Measurements from ENCODE around the gene DFFA. TPM values are rescaled to one million over a fixed set of nuclear protein-coding genes. Genes with fewer than 3 reads are reported as not detected.

The DFFA gene
- total and polyA plus RNA-seq, 11 donors: 10.4 to 27.6 (median 24.5) TPM

DNA sequence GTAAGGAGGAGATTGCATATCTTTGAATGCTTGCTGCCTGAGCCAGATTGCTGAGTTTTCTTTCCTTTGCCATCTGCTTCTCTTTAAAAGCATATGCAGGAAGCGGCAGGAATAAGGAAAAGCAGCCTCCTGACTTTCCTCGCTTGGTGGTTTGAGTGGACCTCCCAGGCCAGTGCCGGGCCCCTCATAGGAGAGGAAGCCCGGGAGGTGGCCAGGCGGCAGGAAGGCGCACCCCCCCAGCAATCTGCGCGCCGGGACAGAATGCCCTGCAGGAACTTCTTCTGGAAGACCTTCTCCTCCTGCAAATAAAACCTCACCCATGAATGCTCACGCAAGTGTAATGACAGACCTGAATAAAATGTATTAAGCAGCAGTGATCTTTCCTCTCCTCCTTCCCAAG lies 21.0 kb downstream of the DFFA start:
- ATAC-seq: peak in 2 of 4 donors; percentile 38 to 60
- intact Hi-C loops (cut with DNase I): no loop called here
- H3K27me3 ChIP-seq: no peaks in the 10 kb centered on the region
- 17 to 24% (median 24%) methylated on average over 10 of the region's 10 CpGs for WGBS, 4 donors
- H3K4me3 ChIP-seq: peak overlapping the region in 2 of 12 donors; percentile 0 to 22
- H3K4me1 ChIP-seq: peaks cover 0 to 11% (median 3%) of the 10 kb centered on the region in 12 donors
- no peak for TF ChIP-seq POLR2A (IDR thresholded peaks at IDR 0.05)
- TF ChIP-seq, protein P1, sequence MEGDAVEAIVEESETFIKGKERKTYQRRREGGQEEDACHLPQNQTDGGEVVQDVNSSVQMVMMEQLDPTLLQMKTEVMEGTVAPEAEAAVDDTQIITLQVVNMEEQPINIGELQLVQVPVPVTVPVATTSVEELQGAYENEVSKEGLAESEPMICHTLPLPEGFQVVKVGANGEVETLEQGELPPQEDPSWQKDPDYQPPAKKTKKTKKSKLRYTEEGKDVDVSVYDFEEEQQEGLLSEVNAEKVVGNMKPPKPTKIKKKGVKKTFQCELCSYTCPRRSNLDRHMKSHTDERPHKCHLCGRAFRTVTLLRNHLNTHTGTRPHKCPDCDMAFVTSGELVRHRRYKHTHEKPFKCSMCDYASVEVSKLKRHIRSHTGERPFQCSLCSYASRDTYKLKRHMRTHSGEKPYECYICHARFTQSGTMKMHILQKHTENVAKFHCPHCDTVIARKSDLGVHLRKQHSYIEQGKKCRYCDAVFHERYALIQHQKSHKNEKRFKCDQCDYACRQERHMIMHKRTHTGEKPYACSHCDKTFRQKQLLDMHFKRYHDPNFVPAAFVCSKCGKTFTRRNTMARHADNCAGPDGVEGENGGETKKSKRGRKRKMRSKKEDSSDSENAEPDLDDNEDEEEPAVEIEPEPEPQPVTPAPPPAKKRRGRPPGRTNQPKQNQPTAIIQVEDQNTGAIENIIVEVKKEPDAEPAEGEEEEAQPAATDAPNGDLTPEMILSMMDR (IDR thresholded peaks at IDR 0.05): no peak
- no peaks in the 10 kb centered on the region for H3K36me3 ChIP-seq
- H3K9me3 ChIP-seq: no peaks in the 10 kb centered on the region
- no peak for DNase-seq
- H3K27ac ChIP-seq: peak overlapping the region in 1 of 12 donors; percentile 10

DNA sequence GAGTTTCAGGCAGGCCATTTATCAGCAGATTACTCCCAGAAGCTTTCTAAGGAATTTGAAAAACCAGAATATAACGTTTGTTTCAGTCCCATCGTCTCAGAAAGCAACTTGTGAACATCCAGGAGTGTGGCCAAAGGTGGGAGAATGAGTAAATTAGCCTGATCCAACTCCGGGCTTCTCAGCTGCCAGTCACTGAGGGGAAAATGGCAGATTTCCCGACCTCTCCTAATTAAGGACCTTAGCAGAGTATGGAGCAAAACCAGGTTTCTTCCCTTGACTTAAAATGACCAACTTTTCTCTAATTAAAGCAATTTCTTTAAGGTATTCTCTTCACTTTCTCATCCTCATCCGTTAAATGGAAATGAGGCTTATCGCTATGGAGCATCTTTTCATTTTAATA lies 21.5 kb downstream of the DFFA start:
- no peaks in the 10 kb centered on the region for H3K9me3 ChIP-seq
- DNase-seq (no peak), ATAC-seq (no peak)
- H3K4me3 ChIP-seq: peak overlapping the region in 1 of 12 donors; percentile 22
- H3K36me3 ChIP-seq: no peaks in the 10 kb centered on the region
- WGBS, 4 donors: 38 to 50% (median 46%) methylated on average over 6 of the region's 6 CpGs
- H3K27me3 ChIP-seq: no peaks in the 10 kb centered on the region
- intact Hi-C loops (cut with DNase I): no loop called here
- H3K4me1 ChIP-seq: peaks cover 0 to 11% (median 3%) of the 10 kb centered on the region in 12 donors
- peak overlapping the region in 1 of 12 donors; percentile 10 for H3K27ac ChIP-seq
- TF ChIP-seq, protein P1 (IDR thresholded peaks at IDR 0.05): no peak
- no peak for TF ChIP-seq POLR2A (IDR thresholded peaks at IDR 0.05)

DNA sequence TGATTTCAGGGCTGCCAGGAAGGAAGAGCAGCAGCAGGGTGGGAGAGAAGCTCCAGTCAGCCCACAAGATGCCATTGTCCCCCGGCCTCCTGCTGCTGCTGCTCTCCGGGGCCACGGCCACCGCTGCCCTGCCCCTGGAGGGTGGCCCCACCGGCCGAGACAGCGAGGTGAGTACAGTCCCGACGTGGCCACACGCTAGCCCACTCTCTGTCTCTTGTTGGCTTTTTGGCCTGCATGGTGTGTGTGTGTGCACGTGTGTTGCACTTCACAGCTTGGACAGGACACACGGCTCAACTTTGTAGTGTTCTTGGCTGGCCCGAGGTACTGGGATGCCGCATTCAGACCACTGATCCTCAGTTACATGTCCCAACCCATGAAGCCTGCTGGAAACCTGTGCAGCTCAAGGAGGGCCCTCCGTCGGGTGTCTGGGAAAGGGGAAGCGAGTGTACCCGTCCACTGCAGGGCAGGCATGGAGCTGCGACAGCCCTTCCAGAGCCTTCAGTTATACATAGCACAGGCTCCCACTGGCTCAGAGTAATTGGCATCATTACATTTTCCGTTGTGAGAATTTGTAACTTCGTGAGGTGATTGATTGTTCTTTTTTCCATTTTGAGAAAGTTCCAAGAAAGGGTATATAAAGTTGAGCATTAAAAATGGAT lies 22.0 kb downstream of the DFFA start:
- no peak for ATAC-seq
- Histone ChIP-seq H3K36me3 (no peaks in the 10 kb centered on the region), H3K27me3 (no peaks in the 10 kb centered on the region), H3K4me1 (peaks cover 0 to 11% (median 3%) of the 10 kb centered on the region in 12 donors), H3K4me3 (no peak overlapping the region), H3K27ac (no peak overlapping the region), H3K9me3 (no peaks in the 10 kb centered on the region)
- WGBS, 4 donors: 81 to 83% (median 82%) methylated on average over 21 of the region's 21 CpGs
- no peak for DNase-seq
- TF ChIP-seq POLR2A (IDR thresholded peaks at IDR 0.05): no peak
- intact Hi-C loops (cut with DNase I): no loop called here

DNA sequence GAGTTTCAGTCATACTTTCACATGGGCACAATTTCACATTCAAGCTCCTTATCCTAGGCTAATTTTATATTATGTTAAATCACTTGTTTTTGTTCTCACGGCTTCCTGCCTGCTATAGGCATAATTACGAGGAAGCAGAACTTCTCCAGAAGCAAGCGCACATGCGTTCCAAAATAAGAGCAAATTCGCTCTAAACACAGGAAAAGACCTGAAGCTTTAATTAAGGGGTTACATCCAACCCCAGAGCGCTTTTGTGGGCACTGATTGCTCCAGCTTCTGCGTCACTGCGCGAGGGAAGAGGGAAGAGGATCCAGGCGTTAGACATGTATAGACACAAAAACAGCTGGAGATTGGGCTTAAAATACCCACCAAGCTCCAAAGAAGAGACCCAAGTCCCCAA lies 22.6 kb downstream of the DFFA start, which contains the start of gene CORT:
TSS of gene CORT (plus strand) at position 281 of the 400 bp plus-strand sequence. CDS start 193 bp downstream, outside the sequence.
- H3K27ac ChIP-seq: no peak within 1 kb of the TSS

More for the DNA sequence above, 22.6 kb downstream of the DFFA start, which contains the start of gene CORT:
- 80 to 91% (median 89%) methylated on average over 10 of the region's 10 CpGs for WGBS, 4 donors
- TF ChIP-seq, protein P1 (IDR thresholded peaks at IDR 0.05): no peak
- no peak for TF ChIP-seq POLR2A (IDR thresholded peaks at IDR 0.05)
- Histone ChIP-seq H3K36me3 (peaks cover 0 to 2% (median 0%) of the 10 kb centered on the region in 9 donors), H3K27me3 (no peaks in the 10 kb centered on the region), H3K4me1 (peaks cover 0 to 11% (median 3%) of the 10 kb centered on the region in 12 donors), H3K4me3 (no peak within 1 kb of the TSS), H3K9me3 (no peaks in the 10 kb centered on the region)
- ATAC-seq: no peak
- DNase-seq: no peak
- intact Hi-C loops (cut with DNase I): no loop called here
